GM21515 (cell line): ENCODE results near the gene GABARAP.
A peak's percentile ranks its signal among the peaks of the same experiment; 100 is the strongest.

Experiments
- ATAC-seq: cut with Tn5 transposase; IDR thresholded peaks from one replicate; pipeline ENCODE4 v1.9.1; 2021; ENCODE audit not compliant: unreplicated experiment

The GABARAP gene

DNA sequence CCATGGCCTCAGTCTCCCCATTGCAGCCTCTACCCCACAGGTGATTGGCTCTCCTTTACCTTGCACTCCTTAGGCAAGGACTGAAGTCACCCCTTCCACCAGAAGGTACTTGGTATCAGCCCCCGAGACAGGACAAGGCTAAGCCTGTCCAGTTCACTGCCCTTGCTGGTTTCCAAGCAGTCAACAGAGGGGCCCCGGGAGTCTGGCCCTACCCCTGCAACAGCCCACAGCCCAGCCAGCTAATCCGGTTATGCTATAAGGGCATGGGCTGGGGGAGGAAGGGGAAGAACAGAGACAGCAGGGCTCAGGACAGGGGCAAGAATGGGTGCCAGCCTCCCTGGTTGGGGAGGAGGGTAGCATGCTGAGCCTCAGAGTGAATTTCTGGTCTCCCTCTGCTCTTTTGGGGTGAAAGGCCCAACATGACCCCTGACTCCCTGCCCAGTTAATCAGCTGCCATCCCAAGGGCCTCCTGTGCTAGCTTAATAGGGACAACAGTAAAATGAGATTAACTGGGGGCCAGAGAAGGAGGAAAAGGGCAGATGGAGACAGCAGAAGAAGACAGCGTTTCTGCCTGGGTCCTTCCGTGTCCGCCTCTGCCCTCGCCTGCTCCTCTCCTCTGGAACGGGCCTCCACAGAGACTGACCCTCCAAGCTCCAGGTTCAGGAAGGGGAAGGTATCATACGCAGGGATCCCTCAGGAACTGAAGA, 33.3 kb downstream of the GABARAP start:
- no peak for ATAC-seq

DNA sequence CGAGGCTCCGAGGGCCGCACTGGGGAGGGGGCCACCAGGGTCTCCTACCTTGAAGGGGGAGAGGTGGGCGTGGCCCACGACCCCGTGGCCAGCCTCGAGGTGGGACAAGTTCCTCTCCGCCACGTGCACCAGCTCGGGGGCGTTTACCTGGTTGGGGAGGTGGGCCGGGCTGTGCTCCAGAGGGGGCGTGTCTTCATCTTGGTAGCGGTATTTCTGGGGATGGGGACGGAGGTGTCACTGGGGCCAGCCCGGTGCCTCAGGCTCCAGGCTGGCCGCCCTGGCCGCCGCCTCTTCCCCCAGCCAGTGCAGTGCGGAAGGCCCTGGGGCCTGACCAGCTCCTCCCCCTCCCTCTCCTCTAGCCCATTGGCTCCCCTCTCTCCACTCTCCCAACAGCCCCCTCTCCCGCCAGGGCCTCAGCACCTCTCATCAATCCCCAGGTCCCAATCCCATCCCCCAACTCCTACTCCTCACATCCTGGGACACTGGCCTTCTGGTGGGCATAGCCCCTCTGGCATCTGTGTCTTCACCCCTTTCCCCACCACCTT, 34.1 kb downstream of the GABARAP start:
- no peak for ATAC-seq

DNA sequence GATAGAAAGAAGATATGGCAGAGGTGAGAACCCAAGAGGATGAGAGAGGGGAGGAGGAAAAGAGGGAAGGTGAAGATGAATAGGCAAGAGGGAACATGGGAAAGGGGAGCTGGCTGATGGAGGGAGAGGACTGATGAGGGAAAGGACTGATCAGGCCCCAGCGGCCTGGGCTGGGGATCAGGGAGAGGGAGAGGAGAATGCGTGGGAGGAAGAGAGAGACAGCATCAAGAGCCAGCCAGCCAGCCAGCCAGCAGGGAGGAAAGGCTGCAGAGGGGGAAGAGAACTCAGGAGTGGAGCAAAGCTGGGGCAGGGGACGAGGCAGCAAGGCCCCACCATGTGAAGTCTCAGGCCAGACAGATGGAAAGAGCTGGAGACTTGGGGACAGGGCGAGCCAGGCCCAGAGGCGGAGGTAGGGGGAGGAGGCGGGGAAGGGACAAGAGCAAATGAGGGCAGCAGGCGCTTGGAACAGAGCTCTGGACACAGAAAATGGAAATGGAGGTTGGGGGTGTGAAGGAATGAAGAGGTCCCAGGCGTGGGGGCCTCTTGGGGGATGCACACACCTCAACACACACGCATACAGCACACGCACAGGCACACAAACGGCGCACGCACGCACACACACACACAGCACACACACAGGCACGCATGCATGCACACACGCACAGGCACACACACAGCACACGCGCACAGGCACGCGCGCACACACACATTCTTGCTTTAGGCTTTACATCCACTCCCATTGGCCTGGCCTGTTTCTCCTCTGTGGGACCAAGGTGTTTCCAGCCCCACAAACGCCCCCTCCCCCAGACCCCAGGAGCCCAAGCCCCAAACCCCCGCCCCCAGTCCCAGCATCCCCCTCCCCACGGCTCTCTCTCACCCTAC, 34.9 kb downstream of the GABARAP start:
- no peak for ATAC-seq

DNA sequence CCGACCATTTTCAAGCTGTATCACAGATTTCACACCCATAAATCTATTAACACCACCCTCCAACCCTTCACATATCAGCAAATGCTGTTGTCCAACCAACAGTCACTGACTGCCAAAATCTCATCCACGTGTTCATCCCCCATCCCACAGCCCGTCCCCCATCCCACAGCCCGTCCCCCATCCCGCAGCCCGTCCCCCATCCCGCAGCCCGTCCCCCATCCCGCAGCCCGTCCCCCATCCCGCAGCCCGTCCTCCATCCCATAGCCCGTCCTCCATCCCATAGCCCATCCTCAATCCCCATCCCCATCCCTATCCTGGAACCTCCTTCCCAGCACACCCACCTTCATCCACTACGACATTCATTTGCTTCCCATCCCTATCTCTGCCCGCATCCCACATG, 36.7 kb downstream of the GABARAP start:
- ATAC-seq: no peak

DNA sequence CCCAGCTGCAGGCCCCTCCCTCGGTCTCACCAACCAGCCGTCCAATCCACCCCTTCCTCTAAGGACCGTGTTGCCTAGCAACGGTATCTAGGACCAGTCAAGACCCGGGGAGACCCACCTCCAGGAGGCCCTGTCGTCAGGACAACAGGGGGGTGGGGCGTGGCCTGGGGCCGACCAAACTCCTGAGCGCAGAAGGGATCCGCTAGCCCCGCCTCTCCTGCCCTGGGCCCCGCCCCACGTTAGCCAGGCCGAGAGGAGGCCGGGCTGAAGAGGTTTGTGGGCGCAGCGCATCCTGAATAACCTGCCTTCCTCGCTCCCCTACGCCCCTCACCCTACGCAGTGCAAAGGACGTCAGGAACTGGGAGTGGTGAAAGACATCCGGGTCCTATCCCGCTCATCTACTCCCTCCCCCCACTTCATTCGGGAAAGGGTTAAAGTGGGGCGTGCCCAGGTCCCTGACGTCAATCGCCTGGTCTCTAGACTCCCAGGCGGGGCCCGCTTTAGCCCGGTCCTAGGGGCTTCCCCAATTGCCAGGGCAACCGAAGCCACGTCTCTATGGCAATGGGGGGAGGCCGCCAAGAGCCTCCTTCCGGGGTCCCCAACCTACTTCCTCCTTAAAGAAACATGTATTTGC, 37.3 kb downstream of the GABARAP start:
- ATAC-seq: peak; percentile 66

DNA sequence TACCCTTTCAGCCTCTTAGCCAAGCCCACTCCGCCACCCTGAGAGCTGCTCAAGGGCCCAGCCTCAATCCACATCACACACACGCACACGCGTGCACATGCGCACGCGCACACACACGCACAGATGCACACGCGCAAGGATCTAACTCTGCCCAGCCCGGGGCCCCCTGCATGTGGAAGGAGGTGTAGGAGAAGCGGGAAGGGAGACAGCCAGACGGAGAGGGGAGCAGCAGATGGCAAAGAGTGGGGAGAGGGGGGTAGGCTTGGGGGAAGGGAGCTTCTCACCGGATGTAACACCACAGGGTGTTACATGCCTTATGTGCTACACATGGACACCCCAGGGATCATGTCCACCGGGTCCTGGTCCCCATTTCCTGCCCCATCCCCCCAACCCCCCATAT, 37.9 kb downstream of the GABARAP start:
- ATAC-seq: no peak

DNA sequence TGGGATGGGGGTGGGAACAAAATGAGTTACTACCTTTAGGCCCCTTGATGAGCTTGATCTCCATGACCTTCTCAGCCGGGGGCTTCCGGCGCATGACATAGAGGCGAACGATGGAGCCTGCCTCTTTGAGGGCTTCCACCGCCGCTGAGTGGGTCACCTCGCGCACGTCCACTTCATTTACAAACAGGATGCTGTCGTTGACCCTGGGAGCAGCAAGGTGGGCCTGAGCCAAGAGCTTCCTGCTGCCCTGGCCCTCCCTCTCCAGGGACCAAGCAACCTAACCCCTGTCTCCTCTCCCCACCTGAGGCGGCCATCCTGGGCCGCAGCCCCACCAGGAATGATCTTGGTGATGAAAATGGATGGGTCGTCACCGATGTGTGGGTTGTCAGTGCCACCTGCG, 38.9 kb downstream of the GABARAP start:
- ATAC-seq: no peak

DNA sequence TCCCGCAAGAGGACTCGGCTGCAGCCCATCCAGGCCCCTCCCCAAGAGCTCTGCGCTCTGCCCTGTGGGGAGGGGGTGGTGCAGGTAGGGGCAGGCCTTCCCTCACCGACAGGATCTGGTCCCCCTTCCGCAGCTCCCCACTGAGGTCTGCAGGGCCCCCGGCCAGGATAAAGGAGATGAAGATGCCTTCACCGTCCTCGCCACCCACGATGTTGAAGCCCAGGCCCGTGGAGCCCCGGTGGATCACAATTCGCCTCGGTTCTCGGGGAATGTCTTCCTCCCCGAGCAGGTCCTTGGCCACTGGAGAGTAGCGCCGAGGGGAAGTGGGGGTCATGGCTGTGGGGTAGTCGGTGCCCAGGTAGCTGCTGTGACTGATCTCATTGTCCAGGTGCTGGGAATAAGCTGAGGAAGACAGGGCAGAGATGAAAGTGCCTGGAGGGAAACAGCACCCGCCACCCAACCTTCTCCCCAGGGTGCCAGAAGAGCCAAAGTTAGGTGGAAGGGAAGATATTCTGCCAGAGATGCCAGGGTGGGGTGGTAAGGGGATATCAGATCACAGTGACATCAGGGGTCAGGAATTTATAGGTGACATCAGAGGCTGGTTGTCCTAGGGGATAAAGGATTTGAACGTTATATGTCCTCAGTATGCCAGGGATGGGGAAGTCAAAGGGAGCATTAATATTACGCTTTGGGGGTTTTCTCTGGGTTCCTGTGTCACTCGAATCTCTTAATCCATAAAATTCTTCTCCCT, 45.4 kb downstream of the GABARAP start:
- no peak for ATAC-seq

DNA sequence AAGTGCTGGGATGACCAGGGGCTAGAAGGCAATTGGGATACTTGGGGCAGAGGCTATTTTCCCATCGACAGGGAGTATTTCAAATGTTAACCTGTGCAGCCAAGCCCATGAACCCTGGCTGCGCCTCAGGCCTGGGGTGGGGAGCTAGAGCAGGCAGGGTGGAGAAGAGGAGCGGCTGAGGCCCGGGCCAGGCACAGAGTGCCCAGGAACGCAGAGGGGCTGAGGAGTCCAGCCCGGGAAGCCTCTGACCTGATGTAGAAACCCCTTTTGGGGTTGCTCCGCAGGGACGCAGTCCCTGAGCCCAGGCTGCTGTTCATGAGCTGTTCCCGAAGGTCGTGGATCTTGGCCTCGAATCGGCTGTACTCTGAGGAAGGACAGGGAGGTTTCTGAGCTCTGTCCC, 46.3 kb downstream of the GABARAP start:
- no peak for ATAC-seq

DNA sequence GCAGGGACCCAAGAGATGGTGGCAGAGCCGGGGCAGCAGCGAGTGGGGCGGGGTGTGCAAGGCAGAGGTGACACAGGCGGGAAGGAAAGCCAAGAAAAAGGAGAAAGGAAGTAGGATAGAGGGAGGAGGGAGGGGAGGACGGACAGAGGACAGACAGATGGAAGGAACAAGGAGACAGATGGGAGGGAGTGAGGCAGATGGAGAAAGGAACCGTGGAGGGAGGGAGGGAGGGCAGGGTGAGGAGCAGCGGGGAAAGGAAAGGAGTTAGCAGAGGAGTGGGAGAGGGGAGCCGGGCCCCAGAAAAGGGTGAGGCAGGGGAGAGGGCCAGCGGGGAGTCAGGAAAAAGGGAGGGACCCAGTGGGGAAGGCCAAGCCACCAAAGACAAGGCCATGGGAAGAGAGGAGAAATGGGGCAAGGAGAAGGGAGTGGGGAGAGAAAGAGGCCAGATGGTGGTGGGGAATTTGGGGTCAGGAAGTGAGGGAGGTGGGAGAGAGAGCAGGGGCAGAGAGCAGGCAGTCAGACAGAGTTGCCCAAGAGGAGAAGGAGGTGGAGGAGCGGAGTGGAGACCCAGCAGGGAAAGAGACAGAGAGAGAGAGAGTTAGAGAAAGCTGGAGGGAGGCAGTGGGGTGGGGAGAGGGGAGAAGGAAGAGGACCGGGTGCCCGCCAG, 49.8 kb downstream of the GABARAP start:
- no peak for ATAC-seq

DNA sequence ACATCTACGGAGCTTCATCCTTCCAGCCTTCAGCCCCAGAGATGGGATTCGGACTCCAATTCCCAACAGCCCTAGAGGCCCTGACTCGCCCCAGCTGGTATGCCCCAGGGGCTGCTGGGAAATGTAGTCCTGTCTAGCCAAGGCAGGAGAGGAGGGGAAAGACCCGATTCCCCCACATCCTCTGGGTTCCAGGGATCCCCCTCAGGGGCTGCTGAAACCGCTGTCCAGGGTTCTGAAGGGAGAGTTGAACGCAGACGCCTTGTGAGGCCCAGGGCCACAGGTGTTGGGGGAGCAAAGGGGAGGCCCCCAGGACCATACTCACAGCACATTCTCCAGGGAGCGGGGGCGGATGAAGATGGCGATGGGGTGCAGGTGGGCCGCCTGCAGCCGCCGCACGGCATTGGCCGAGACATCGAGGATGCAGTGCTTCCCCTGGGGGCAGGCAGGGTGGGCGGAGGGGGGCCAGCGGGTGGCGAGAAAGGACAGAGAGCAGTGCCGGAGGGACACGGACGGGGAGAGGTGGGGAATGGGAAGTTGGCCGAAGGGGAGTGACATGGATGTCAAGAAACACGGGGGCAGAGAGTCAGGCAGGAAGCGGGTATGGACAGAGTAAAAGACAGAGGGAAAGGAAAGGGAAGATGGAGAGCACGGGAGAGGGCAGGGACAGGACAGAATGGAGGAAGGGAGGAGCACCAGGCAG, 50.5 kb downstream of the GABARAP start:
- no peak for ATAC-seq

DNA sequence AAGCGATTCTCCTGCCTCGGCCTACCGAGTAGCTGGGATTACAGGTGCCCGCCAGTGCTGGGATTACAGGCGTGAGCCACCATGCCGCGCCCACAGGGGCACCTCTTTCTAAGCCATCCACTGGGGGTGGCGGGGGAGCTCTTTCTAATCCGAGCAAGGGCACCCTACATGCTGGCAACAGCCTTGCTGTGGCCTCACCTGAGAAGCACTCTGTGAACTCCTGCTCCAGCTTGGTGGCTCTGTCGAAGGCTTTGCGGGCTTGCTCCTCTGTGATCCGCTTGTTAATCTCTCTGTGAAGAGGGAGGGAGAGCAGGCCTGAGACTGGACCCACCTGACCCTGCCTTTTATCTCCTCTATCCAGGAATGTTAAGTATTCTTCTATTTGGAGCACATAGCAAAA, 51.2 kb downstream of the GABARAP start:
- no peak for ATAC-seq

DNA sequence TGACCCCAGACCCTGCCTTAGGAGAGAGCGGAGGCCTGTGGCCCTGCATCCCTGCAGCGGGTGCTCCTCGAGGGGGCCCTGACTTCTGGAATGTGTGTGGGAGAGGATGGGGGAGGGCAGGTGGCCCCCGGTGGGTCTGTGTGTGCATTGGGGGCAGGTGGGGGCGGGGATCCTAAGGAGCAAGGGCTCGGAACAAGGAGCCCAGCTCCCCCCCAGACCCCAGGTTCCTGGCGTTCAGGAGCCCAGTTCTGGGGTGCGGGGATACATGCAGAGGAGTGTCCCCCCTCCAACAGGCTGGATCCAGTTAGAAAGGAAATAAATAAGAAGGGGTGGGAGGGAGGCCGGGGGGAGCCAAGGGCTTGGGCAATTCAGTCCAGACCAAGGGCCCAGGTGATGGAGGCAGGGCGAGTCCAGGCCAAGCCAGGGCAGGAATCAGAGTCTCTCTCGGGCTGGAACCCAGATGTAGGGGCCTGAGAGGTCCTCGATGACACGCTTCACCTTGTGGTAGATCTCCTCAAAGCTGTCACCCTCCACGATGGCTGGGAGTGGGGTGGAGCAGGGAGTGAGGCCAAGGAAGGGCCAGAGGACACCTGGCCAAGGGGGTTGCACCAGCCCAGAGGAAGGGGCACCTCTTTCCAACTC, 51.9 kb downstream of the GABARAP start:
- no peak for ATAC-seq
